ENCODE data around the gene TTC28.

- TF ChIP-seq CTCF (IDR thresholded peaks at IDR 0.05): no peak
- TF ChIP-seq POLR2A (IDR thresholded peaks at IDR 0.05): no peak
Measured at GRCh38 chr22:28077166-28077565, 602.5 kb downstream of the TTC28 start.

Measured in lower leg skin (tissue), 3 donors.